Measurements from ENCODE around the gene ATP8B3. TPM values are rescaled to one million over a fixed set of nuclear protein-coding genes. Genes with fewer than 3 reads are reported as not detected.

Gene ATP8B3
- total RNA-seq, 1 donor from 2014 or later: 1.1 TPM

DNA sequence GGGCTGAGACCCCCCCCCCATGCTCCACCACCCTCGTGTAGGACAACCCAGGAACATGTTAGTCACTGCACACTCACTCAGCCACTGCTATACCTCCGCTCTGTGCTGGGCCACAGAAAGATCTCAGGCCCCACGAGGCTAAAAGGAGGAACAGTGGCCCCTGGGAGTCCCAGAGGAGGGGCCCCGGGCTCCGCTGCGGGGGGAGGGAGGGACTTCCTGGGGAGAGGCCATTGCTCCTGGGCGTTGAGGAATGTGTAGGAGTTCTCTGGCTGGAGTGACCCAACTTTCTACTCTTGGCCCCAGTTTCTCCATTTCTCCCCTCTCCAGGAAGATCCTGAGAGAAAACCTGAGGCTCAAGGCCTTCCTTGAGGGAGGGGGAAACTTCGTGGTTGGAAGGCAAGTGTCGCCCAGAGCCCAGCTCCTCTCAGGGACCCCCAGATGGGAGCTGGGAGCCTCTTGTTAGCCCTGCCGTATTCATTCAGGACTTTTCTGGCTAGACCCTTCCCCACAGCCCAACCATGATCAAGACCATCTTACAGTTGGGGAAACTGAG lies 45.2 kb downstream of the ATP8B3 start:
- TF ChIP-seq, protein P1, sequence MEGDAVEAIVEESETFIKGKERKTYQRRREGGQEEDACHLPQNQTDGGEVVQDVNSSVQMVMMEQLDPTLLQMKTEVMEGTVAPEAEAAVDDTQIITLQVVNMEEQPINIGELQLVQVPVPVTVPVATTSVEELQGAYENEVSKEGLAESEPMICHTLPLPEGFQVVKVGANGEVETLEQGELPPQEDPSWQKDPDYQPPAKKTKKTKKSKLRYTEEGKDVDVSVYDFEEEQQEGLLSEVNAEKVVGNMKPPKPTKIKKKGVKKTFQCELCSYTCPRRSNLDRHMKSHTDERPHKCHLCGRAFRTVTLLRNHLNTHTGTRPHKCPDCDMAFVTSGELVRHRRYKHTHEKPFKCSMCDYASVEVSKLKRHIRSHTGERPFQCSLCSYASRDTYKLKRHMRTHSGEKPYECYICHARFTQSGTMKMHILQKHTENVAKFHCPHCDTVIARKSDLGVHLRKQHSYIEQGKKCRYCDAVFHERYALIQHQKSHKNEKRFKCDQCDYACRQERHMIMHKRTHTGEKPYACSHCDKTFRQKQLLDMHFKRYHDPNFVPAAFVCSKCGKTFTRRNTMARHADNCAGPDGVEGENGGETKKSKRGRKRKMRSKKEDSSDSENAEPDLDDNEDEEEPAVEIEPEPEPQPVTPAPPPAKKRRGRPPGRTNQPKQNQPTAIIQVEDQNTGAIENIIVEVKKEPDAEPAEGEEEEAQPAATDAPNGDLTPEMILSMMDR (conservative IDR thresholded peaks at IDR 0.05): no peak
- DNase-seq (ENCODE audit: low read depth, low spot score): no peak
- H3K36me3 Mint-ChIP-seq (ENCODE audit: low read depth): peaks cover 3% of the 10 kb centered on the region

GRCh38 chr19:1765904-1766799 lies 45.9 kb downstream of the ATP8B3 start:
- peaks cover 3% of the 10 kb centered on the region for H3K36me3 Mint-ChIP-seq (ENCODE audit: low read depth)
- peaks cover 8% of the 10 kb centered on the region for H3K9me3 Mint-ChIP-seq
- no peaks in the 10 kb centered on the region for H3K4me1 Mint-ChIP-seq
- H3K27me3 Mint-ChIP-seq (ENCODE audit: low read depth): peaks cover 94% of the 10 kb centered on the region
- H3K27ac Mint-ChIP-seq (ENCODE audit: unreplicated experiment): no peak overlapping the region
- no peak for DNase-seq (ENCODE audit: low read depth, low spot score)
- H3K4me3 Mint-ChIP-seq: no peak overlapping the region
- TF ChIP-seq, protein P1 (conservative IDR thresholded peaks at IDR 0.05): no peak

More for the DNA sequence above, 45.2 kb downstream of the ATP8B3 start:
- H3K27ac Mint-ChIP-seq (ENCODE audit: unreplicated experiment): no peak overlapping the region
- no peaks in the 10 kb centered on the region for H3K4me1 Mint-ChIP-seq
- no peak overlapping the region for H3K4me3 Mint-ChIP-seq
- peaks cover 93% of the 10 kb centered on the region for H3K27me3 Mint-ChIP-seq (ENCODE audit: low read depth)
- peaks cover 8% of the 10 kb centered on the region for H3K9me3 Mint-ChIP-seq

DNA sequence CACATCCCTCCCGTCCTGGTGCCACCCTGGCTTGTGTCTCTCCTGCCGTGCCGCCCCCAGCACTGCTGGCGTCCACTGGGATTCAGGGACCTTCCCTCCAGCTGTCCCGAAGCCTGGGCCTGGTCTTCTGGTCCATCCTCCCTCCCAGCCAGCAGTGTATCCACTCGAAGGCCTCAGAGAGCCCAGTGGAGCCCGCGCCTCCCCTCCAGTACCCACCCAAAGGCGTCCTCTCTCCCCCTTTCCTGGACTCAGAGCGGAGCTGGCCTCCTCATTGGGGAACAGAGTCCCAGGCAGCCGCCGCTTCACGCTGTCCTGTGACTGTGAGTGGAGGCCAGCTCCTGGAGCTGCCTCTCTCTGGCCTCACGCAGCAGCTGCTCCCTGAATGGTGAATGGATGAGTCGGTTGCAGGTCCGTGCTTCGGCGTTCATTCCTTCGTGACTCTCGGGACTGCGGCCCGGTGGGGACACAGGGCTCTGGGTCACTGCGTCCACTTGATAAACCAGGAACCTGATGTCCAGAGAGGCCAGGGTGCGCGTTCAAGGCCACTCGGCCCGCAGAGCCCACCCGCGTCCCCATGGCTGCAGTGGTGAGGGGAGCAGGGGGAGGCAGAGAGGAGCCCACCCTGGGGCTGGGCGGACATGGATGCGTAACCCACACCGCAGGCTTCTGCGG lies 46.7 kb downstream of the ATP8B3 start:
- peaks cover 2% of the 10 kb centered on the region for H3K36me3 Mint-ChIP-seq (ENCODE audit: low read depth)

DNA sequence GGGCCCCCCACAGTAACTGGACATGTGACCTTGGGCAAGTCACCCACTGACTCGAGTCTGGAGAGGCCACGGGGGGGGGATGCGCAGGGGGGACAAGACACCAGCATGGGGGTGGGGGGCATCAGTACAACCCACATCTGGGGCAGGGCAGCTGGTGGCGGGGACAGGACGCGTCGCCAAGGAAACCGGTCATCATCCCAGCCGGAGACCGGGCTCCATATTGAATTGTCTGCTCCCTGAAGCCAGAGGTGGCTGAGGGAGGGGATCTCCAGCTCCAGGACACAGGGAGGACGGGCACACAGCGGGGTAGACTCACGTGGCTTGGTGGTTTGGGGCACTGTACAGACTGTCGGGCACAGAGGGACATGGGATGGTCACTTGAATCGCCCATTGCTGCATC lies 47.3 kb downstream of the ATP8B3 start:
- TF ChIP-seq, protein P1 (conservative IDR thresholded peaks at IDR 0.05): no peak
- Mint-ChIP-seq H3K4me1 (no peaks in the 10 kb centered on the region), H3K4me3 (no peak overlapping the region), H3K27ac (ENCODE audit: unreplicated experiment) (no peak overlapping the region), H3K36me3 (ENCODE audit: low read depth) (no peaks in the 10 kb centered on the region), H3K9me3 (no peaks in the 10 kb centered on the region), H3K27me3 (ENCODE audit: low read depth) (peaks cover 94% of the 10 kb centered on the region)
- no peak for DNase-seq (ENCODE audit: low read depth, low spot score)

More for the DNA sequence above, 46.7 kb downstream of the ATP8B3 start:
- DNase-seq (ENCODE audit: low read depth, low spot score): no peak
- H3K9me3 Mint-ChIP-seq: peaks cover 1% of the 10 kb centered on the region
- H3K4me1 Mint-ChIP-seq: no peaks in the 10 kb centered on the region
- H3K27ac Mint-ChIP-seq (ENCODE audit: unreplicated experiment): no peak overlapping the region
- H3K27me3 Mint-ChIP-seq (ENCODE audit: low read depth): peaks cover 94% of the 10 kb centered on the region
- H3K4me3 Mint-ChIP-seq: no peak overlapping the region
- TF ChIP-seq, protein P1 (conservative IDR thresholded peaks at IDR 0.05): no peak
